ENCODE measurements around the gene MYD88. TPM values are rescaled to one million over a fixed set of nuclear protein-coding genes. Genes with fewer than 3 reads are reported as not detected.

The MYD88 gene
- total and polyA plus RNA-seq, 9 of the 15 experiments (the other 6 are each of a cell fraction or from before 2014, with no cell fraction given) = 3.2 to 47.3 (median 27.6) TPM

DNA sequence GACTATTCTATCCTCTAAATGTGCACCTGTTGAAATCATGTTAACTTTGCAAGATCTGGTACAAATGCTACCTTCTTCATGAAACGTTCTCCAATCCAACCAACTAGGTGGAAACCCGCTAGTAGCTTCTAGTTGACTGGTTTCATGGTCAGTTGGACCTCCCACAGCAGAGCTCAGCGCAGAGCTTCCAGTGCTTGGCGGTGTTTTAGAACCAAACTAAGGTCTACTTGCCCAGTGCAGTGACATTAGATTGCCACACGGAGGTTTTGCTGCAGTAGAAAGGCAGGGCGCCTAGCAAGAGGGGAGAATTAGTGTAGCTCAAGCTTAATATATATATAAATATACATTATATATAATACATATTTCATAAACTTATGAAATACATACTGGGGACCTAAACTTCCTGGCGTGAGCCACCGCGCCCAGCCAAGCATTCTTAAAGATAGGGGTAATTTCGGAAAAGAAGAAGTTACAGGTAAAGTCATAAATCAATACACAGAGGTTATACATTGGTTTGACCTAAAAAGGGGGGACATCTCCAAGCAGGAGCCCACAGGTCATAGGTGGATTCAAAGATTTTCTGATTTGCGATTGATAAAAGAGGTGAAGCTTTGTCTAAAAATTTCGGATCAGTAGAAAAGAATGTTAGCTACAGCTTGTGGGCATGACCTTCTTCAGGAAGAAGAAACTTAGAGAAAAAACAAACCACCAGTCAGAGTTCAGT, 24.8 kb downstream of the MYD88 start:
- H3K79me2 ChIP-seq (ENCODE audit: control insufficient read depth, insufficient read depth, low read length) = peaks cover 30% of the 10 kb centered on the region
- POLR2A ChIA-PET = interaction anchor here (0.5 to 5.4 kb wide), 13 partner anchors 9 to 135 kb away, joined by 3 to 55 read pairs (median 4); partner anchors contain the start of genes ACAA1 and MYD88
- ATAC-seq = no peak
- H3K4me2 ChIP-seq (ENCODE audit: insufficient read depth, low read length) = peak overlapping the region; percentile 89
- peak overlapping the region; percentile 17 to 91; a peak in 3 of 4 replicates for H3K9ac ChIP-seq (ENCODE audit: insufficient read depth in 1 of 2, low read depth in 2 of 2, low read length in 2 of 2)
- peaks cover 22 to 30% of the 10 kb centered on the region in 2 experiments for H3K4me1 ChIP-seq (replicated peaks in 1 of 2; ENCODE audit: control insufficient read depth in 2 of 2, insufficient read depth in 2 of 2, low read length in 2 of 2)
- BruUV-seq (replicated peaks) = no TSS peak
- H3K27ac ChIP-seq (ENCODE audit: extremely low read depth, low read depth, low read length) = peak overlapping the region; percentile 98
- no peaks in the 10 kb centered on the region for H3K9me1 ChIP-seq (ENCODE audit: control insufficient read depth, insufficient read depth, low read length)
- peaks cover 13% of the 10 kb centered on the region for H3K36me3 ChIP-seq (ENCODE audit: control insufficient read depth, insufficient read depth, low read length)
- intact Hi-C loops (cut with micrococcal nuclease) (no loop called here), in situ Hi-C loops (cut with MboI) (no loop called here)
- H3K9me3 ChIP-seq (replicated peaks; ENCODE audit: control insufficient read depth, insufficient read depth, low read depth, low read length) = no peaks in the 10 kb centered on the region
- 58% methylated on average over 12 of the region's 12 CpGs for WGBS (ENCODE audit: insufficient coverage, low coverage, missing lambda C conversion rate)
- no peak overlapping the region for H3K4me3 ChIP-seq
- no peaks in the 10 kb centered on the region for H3K27me3 ChIP-seq (ENCODE audit: control insufficient read depth in 2 of 2, insufficient read depth in 2 of 2, low read length in 2 of 2)
- H4K20me1 ChIP-seq (replicated peaks; ENCODE audit: control insufficient read depth, insufficient read depth, low read length) = peaks cover 7% of the 10 kb centered on the region
- CTCF ChIA-PET (ENCODE audit: low intra/inter-chr PET ratio) = no interaction called here
- peak; percentile 34 to 68 (median 39) for DNase-seq (ENCODE audit: extremely low read depth in 1 of 4, low spot score in 3 of 4)
- no peak for FAIRE-seq
- peak overlapping the region; percentile 98 for H2AFZ ChIP-seq (ENCODE audit: low read depth, low read length)
- no peak for TF ChIP-seq MEF2D (tag; conservative IDR thresholded peaks at IDR 0.05; ENCODE audit: low read depth)
- TF ChIP-seq RCOR1 (IDR thresholded peaks at IDR 0.05; ENCODE audit: borderline replicate concordance in 1 of 2, low read depth in 2 of 2, low read length in 2 of 2) = 0 out of 4 replicates have a peak, but pooled peaks of 1 of the 2 experiments have one; percentile 26
- TF ChIP-seq TAF1 (IDR thresholded peaks at IDR 0.05; ENCODE audit: control insufficient read depth, extremely low read depth, insufficient read depth, low read length, severe bottlenecking) = no peak
- TF ChIP-seq MBD1 (CRISPR knock-in tag; IDR thresholded peaks at IDR 0.05) = no peak
- no peak for TF ChIP-seq ZNF217 (CRISPR knock-in tag; IDR thresholded peaks at IDR 0.05)
- TF ChIP-seq NCOA6 (IDR thresholded peaks at IDR 0.05) = no peak
- no peak for TF ChIP-seq ARID4B (CRISPR knock-in tag; IDR thresholded peaks at IDR 0.05)
- TF ChIP-seq POLR3A (IDR thresholded peaks at IDR 0.05; ENCODE audit: borderline replicate concordance, extremely low read depth, insufficient read depth, insufficient read length) = no peak
- no peak for TF ChIP-seq CHD1 (IDR thresholded peaks at IDR 0.05; ENCODE audit: low read length)
- TF ChIP-seq, protein P1, sequence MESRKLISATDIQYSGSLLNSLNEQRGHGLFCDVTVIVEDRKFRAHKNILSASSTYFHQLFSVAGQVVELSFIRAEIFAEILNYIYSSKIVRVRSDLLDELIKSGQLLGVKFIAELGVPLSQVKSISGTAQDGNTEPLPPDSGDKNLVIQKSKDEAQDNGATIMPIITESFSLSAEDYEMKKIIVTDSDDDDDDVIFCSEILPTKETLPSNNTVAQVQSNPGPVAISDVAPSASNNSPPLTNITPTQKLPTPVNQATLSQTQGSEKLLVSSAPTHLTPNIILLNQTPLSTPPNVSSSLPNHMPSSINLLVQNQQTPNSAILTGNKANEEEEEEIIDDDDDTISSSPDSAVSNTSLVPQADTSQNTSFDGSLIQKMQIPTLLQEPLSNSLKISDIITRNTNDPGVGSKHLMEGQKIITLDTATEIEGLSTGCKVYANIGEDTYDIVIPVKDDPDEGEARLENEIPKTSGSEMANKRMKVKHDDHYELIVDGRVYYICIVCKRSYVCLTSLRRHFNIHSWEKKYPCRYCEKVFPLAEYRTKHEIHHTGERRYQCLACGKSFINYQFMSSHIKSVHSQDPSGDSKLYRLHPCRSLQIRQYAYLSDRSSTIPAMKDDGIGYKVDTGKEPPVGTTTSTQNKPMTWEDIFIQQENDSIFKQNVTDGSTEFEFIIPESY (CRISPR knock-in tag; IDR thresholded peaks at IDR 0.05) = peak; percentile 100
